B cell (primary cell): Measurements from ENCODE around the gene MPST.

Source experiments
- EZH2 ChIP-seq: IDR thresholded peaks from 2 replicates; pipeline ENCODE4 v1.6.1; 2012; ENCODE audit warnings: borderline replicate concordance, low read depth, mild to moderate bottlenecking, moderate library complexity, low read length; ENCODE audit not compliant: insufficient read depth, poor library complexity, severe bottlenecking
- TF ChIP-seq, protein P1 (sequence below): fragments of 200-600 bp; IDR thresholded peaks from one replicate; pipeline ENCODE4 v1.8.0; 2022; ENCODE audit warnings: antibody characterized with exemption, mild to moderate bottlenecking

DNA sequence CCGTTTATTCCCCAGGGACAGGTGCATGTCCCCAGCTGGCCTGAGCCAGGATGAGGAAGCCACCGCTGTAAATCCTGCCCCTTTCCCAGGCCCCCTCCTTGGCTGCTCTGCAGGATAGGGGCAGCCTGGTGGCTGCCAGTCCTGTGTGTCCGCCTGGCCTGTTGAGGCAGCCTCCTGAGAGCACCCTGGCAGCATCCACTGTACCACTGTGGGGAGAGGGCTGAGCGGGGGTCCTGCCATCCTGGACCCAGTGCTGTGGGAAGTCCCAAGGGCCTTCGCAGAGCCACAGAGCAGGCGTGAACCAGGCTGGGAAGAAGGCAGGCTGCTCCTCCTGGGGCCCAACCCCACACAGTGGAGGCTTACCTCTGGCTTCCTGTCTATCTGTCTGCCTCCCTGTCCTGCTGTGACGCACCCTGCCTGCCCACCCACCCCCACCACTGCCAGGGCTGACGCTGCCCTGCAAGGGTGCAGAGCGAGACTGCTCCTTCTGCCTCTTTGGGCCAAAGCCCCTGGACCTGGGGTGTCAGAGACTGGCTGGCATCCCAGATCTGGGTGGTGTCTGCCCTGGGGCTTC, 40.4 kb downstream of the MPST start:
- TF ChIP-seq EZH2, result no peak
- TF ChIP-seq, protein P1, sequence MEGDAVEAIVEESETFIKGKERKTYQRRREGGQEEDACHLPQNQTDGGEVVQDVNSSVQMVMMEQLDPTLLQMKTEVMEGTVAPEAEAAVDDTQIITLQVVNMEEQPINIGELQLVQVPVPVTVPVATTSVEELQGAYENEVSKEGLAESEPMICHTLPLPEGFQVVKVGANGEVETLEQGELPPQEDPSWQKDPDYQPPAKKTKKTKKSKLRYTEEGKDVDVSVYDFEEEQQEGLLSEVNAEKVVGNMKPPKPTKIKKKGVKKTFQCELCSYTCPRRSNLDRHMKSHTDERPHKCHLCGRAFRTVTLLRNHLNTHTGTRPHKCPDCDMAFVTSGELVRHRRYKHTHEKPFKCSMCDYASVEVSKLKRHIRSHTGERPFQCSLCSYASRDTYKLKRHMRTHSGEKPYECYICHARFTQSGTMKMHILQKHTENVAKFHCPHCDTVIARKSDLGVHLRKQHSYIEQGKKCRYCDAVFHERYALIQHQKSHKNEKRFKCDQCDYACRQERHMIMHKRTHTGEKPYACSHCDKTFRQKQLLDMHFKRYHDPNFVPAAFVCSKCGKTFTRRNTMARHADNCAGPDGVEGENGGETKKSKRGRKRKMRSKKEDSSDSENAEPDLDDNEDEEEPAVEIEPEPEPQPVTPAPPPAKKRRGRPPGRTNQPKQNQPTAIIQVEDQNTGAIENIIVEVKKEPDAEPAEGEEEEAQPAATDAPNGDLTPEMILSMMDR, result no peak
